K562 (cell line): Measurements from ENCODE around the gene CCDC181. TPM values are rescaled to one million over a fixed set of nuclear protein-coding genes. Genes with fewer than 3 reads are reported as not detected.

ENCODE experiments used
- CBX5 ChIP-seq: IDR thresholded peaks from 2 replicates; pipeline ENCODE4 v1.6.1; 2014; ENCODE audit warnings: low read depth, borderline replicate concordance
- CCAR2 ChIP-seq: fragments of 200-400 bp; formaldehyde crosslinking; IDR thresholded peaks from 2 replicates; pipeline ENCODE4 v1.6.1; 2017; ENCODE audit warnings: mild to moderate bottlenecking, low read depth, low read length
- CHD1 ChIP-seq: fragments of 200-600 bp; sonication (generic); IDR thresholded peaks from one replicate; pipeline ENCODE4 v1.6.1; 2012; ENCODE audit warnings: mild to moderate bottlenecking, moderate library complexity, low read length, inconsistent platforms
- CHD7 ChIP-seq: fragments of 200-600 bp; sonication (generic); IDR thresholded peaks from one replicate; pipeline ENCODE4 v1.6.1; 2012; ENCODE audit warnings: mild to moderate bottlenecking, low read depth, low read length, inconsistent platforms
- CSDE1 ChIP-seq, 2 experiments: fragments of 450-650 bp; IDR thresholded peaks; 2 replicates each; pipeline ENCODE4 v1.6.1; 2016; ENCODE audit warnings: mild to moderate bottlenecking in 1 of 2
- GABPA ChIP-seq: fragments of 200-800 bp; sonication (Bioruptor generic); conservative IDR thresholded peaks from 2 replicates; pipeline ENCODE4 v1.6.1; 2016; ENCODE audit warnings: low read depth, missing genetic modification characterization, missing compliant biosample characterization
- HSF4 ChIP-seq: fragments of 250-450 bp; sonication (Bioruptor Pico); IDR thresholded peaks from 2 replicates; pipeline ENCODE4 v2.1.2; 2022; ENCODE audit warnings: mild to moderate bottlenecking, moderate library complexity, borderline replicate concordance
- MTF1 ChIP-seq: fragments of 250-450 bp; sonication (Bioruptor Pico); IDR thresholded peaks from 2 replicates; pipeline ENCODE4 v1.9.0; 2021; ENCODE audit warnings: moderate library complexity, mild to moderate bottlenecking, inconsistent platforms, borderline replicate concordance
- NCOA4 ChIP-seq: fragments of 450-650 bp; IDR thresholded peaks from 2 replicates; pipeline ENCODE4 v1.6.1; 2018; ENCODE audit warnings: mild to moderate bottlenecking; ENCODE audit not compliant: partially characterized antibody
- PHF8 ChIP-seq: fragments of 200-600 bp; sonication (generic); IDR thresholded peaks from 2 replicates; pipeline ENCODE4 v1.6.1; 2012; ENCODE audit warnings: mixed run types, mild to moderate bottlenecking, inconsistent platforms, low read length, moderate library complexity, borderline replicate concordance
- RB1 ChIP-seq: fragments of 450-650 bp; IDR thresholded peaks from 2 replicates; pipeline ENCODE4 v1.6.1; 2017; ENCODE audit warnings: low read depth, mild to moderate bottlenecking
- ZNF398 ChIP-seq: fragments of 250-450 bp; sonication (Bioruptor Pico); IDR thresholded peaks from 2 replicates; pipeline ENCODE4 v1.8.0; 2021; ENCODE audit warnings: moderate library complexity, mild to moderate bottlenecking, inconsistent platforms
- ZNF431 ChIP-seq: sonication (generic); formaldehyde crosslinking; IDR thresholded peaks from 2 replicates; pipeline ENCODE4 v1.8.0; 2022; ENCODE audit warnings: mild to moderate bottlenecking, missing genetic modification reagents
- ZNF668 ChIP-seq: fragments of 250-450 bp; sonication (Bioruptor Pico); IDR thresholded peaks from 2 replicates; pipeline ENCODE4 v1.8.0; 2022; ENCODE audit warnings: mild to moderate bottlenecking, inconsistent platforms
- polyA plus RNA-seq, 8 experiments: library from polyadenylated mRNA; depleted of rRNA in 4 of 8; stranded (reverse) in 5 of 8; unstranded in 3 of 8; fragments of >200 nt; fragmentation: Nextera tagmentation in 2 of 8; fragmentation: Illumina TruSeq in 1 of 8; extraction: Ambion mirVana in 2 of 8; extraction: Trizol in 1 of 8; gene quantifications; 2 replicates each; pipeline versions ENCODE4 v1.2.1 to v1.2.3, GENCODE V29; 2011 to 2014; ENCODE audit warnings: inconsistent platforms in 1 of 8, missing spikeins in 1 of 8
- total RNA-seq, 7 experiments: library from RNA; depleted of rRNA in 6 of 7; stranded (reverse); fragments of >200 nt in 6 of 7; fragmentation: Illumina TruSeq in 2 of 7; extraction: Trizol in 2 of 7; gene quantifications; 2 replicates each; pipeline versions ENCODE4 v1.2.1 to v1.2.3, GENCODE V29; 2011 to 2021; ENCODE audit warnings: low replicate concordance in 1 of 7

The CCDC181 gene
- total and polyA plus RNA-seq, 9 of the 15 experiments (the other 6 are each of a cell fraction or from before 2014, with no cell fraction given), result 0.04 to 0.14 TPM; not detected in 7

GRCh38 chr1:169367686-169368405 is 59.4 kb downstream of the CCDC181 start, which contains the start of the genes BLZF1 and NME7 (continued):
- TF ChIP-seq CHD1 (no peak), RB1 (no peak), CCAR2 (no peak), CSDE1 (IDR thresholded peaks at IDR 0.05) (peak in 1 of 2 experiments; percentile 91; a peak in 2 of 4 replicates), ZNF668 (CRISPR knock-in tag) (no peak), CBX5 (no peak), HSF4 (CRISPR knock-in tag) (no peak), PHF8 (peak; percentile 66; the same call in 1 of the 2 replicates), CHD7 (no peak), GABPA (tag) (peak; percentile 100), NCOA4 (no peak), ZNF398 (CRISPR knock-in tag) (no peak), MTF1 (no peak), ZNF431 (no peak; the same call in 1 of the 2 replicates)
